ENCODE results near the gene DYNC2I2.

The DYNC2I2 gene

DNA sequence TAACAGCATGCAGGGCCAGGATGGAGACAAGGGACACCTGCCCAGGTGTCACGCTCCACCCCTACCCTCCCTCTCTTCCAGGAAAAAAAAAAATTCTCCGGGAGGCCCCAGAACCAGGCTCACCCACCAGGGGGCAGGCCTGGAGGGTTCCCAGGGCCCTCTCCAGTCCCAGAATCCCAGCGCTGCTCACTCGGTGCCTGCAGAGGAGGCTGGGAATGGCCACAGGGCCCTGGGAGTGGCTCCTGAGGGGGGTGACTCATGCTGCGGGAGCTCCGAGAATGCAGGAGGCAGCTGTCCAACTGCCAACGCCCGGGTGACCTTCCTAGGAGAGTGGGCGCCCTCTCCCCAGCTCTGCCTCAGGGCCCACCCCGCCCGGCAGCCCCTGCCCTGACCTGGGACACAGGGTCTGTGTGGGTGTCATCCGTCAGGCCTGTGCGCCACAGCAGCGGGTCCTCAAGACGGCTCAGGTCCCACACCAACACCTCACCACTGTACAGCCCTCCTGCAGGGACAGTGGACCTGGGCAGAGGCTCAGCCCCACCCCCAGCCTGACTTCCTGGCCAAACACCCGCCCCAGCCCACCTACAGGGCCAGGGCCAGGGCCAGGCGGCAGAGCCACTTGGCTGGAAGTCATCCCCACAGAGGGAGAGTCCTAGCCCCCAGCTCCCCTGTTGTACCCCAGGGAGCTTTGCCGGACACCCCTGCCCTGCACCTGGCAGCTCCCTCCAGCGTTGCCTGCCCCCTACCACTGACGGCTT lies 21.2 kb downstream of the DYNC2I2 start:
- peak in 1 of 2 experiments; percentile 54 for DNase-seq

DNA sequence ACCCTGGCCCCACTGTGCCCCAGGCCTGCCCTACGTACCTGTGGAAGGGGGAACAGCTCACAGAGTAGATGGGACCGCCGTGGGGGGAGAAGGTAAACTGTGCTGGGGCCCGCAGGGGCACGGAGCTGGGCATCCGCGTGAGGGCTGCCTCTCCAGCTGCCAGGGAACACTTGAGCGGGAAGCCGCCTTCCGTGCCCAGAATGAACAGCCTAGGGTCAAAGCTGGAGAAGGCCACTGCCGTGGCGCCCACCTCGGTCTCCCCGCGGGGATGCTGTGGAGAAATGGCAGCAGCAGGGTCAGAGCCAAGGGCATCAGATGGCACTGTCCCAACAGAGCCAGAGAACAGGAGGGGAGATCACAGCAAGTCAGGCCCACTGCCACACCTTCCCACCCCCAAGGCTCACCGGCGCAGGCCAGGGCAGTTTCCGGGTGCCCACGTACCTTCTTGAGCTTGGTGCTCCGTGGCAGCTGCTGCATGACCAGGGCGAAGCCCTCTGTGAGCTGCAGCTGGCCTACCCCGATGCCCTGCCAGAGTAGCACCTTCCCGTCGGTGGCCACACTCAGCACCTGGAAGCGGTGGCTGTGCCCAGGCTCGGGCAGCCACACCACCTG lies 21.9 kb downstream of the DYNC2I2 start:
- no peak for DNase-seq

DNA sequence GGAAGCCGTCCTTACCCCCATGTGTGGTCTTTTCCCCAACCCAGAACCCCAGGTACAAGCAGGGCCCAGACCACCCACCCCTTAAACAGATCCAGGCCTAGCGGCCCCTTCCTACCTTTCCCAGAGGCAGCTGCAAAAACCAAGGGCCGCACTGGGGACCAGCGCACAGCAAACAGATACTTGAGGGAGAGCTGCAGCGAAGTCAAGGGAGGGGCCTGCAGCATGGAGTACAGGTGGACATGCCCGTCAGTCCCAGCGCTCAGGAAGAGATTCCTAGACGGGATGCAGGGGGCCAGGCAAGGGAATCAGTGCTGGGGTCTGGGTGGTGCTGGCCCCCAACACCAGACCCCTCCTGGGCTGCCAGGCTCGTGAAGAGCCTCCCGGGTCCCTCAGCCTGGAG lies 22.5 kb downstream of the DYNC2I2 start:
- no peak for DNase-seq

- DNase-seq = no peak
These were observed 23.0 kb downstream of the DYNC2I2 start for GRCh38 chr9:128633601-128634000.

DNA sequence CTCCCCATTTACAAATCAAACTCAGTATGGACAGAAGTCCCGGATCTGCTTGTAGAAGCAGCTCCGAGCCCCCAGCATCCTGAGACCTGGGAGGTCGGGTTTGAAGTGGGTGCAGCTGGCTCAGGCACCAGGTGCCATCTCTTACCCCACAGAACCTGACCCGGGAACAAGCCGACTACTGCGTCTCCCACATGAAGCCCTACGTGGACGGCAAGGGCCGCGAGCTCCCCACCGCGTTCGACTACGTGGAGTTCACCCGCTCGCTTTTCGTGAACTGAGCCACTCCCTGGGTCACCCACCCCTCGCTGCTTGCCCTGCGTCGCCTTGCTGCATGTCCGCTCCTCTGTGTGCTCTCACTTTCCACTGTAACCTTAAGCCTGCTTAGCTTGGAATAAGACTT lies 23.6 kb downstream of the DYNC2I2 start:
- DNase-seq = no peak

GRCh38 chr9:128632486-128632885 lies 24.2 kb downstream of the DYNC2I2 start:
- no peak for DNase-seq

- no peak for DNase-seq
These were observed 24.6 kb downstream of the DYNC2I2 start for GRCh38 chr9:128632066-128632465.

- no peak for DNase-seq
These were observed 25.0 kb downstream of the DYNC2I2 start for GRCh38 chr9:128631636-128632035.

GRCh38 chr9:128629852-128630545 lies 26.6 kb downstream of the DYNC2I2 start:
- DNase-seq = no peak

DNA sequence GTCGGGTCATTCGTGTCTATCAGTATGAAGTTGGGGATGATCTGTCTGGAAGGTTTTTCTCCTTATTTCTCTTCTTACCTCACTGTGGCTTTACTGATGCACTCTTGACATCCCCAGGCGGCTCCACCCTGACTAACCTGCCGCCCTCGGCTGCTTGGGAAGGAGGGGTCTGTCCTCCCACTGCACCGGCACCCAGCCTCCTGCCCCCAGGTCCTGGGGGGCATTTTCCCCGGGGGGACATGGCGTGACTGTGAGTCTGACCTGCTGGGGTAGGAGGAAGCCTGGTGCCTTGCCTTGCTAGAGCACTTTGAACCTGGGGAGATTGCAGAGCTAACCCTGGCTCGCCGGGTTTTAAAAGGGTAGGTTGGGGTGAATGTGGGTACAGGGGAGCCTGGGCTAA lies 27.5 kb downstream of the DYNC2I2 start:
- DNase-seq = no peak

GRCh38 chr9:128628471-128629048 lies 28.1 kb downstream of the DYNC2I2 start:
- DNase-seq = no peak

DNA sequence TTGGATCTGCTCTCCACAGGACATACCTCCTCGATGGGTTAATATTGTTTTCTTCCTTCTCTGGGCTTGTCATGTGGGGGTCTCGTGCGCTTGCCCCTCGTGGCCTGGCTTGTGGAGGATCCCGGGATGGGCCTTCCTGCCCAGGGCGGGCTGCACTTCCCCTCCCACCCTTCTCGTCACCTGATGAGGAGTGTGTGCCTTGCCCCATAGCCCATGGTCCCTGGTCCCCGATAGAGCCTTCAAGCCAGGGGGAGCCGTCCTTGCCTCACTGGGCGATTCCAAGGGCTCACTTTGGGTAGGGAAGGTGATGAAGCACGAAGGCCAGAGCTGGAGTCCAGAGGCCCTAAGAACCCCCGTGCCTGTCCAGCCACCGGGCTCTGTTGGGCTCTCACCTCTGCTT lies 28.7 kb downstream of the DYNC2I2 start:
- DNase-seq = no peak

DNA sequence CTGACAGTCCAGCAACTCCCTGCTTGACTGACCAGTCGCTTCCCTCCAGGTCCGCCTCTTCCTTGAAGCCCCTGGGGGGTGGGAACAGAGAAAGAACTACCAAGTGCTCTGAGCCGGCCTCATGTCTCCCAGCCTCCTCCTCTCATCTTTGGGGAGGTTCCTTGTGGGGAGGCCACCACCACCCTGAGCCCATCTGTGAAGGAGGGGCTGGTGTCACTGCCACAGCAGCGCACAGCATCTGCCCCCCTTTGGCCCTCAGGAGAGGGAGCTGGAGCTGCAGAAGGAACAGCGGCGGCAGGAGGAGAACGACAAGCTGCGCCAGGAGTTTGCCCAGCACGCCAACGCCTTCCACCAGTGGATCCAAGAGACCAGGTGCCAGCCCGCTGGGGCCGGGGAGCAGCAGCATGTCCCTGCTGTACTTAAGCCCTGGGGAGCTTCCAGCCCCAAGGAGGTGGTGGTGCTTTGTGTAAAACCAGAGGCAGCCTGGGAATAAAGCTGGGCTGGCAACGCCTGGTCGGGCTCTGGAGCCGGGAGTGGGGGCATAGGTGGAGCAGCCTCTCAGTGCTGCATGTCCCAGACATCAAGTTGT lies 29.4 kb downstream of the DYNC2I2 start:
- no peak for DNase-seq

DNA sequence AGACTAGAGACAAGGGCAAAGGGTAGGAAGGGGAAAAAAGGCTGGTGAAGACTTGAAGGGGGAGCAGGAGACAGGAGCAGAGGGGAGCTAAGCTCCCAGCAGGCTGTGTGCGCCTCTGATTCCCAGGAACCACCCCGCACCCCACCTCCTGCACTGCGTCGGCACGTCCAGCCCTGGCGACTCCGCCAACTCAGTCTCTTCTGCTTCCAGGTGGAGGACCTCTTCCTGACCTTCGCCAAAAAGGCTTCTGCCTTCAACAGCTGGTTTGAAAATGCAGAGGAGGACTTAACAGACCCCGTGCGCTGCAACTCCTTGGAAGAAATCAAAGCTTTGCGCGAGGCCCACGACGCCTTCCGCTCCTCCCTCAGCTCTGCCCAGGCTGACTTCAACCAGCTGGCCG lies 30.5 kb downstream of the DYNC2I2 start:
- no peak for DNase-seq

DNA sequence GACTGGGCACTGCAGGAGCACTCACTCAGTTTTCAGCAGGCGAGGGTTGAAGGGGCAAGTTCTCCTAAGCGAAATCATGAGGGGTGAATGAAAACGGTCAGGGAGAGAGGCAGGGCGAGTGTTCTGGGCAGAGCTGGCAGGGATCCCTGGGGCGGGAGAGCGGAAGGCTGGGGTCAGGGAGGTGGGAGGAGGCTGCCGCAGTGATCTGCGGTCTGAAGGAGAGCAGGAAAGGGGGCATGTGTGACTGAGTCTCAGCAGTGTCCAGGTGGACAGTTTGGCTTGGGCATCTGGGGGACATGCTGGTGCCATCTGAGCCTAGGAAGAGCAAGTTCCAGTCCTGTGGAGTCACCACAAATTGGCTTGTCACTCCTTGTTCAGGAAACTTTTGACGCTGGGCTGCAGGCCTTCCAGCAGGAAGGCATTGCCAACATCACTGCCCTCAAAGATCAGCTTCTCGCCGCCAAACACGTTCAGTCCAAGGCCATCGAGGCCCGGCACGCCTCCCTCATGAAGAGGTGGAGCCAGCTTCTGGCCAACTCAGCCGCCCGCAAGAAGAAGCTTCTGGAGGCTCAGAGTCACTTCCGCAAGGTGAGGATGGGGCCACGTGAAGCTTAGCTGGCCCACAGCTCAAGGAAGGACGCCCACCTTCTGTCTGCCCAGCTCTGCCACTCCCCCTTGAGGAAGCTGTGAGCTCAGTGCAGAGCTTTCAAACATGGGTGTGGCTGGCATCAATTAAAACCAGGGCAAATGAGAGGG lies 31.1 kb downstream of the DYNC2I2 start:
- no peak for DNase-seq

GRCh38 chr9:128624566-128624965 lies 32.1 kb downstream of the DYNC2I2 start:
- DNase-seq = no peak

DNA sequence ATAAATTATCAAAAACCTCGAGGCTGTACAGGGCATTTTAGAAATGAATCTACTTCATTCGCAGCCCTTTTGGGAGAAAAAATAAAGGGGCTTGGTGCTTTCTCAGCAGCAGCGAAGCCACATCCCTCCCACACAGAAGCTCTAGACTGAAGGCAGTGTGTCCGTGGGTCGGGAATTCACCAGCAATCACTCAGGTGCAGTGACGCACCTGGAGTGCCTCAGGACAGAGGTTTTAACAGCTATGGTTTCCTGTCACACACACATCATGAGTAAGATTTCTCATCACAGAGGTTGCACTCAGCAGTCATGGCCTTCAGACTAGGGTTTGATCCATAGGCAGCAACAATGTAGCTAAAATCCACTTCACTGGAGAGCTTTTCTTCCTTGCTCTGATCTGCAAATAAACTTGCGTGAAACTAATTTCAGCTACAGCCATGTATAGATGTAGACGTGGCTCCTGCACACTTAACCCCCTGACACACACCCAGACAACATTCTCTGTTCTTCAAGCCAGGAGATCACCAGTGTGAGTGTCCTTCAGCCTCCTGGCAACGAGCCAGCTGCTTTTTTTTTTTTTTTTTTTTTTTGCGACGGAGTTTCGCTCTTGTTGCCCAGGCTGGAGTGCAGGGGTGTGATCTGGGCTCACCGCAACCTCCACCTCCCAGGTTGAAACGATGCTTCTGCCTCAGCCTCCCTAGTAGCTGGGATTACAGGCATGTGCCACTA lies 34.8 kb downstream of the DYNC2I2 start:
- DNase-seq = no peak

DNA sequence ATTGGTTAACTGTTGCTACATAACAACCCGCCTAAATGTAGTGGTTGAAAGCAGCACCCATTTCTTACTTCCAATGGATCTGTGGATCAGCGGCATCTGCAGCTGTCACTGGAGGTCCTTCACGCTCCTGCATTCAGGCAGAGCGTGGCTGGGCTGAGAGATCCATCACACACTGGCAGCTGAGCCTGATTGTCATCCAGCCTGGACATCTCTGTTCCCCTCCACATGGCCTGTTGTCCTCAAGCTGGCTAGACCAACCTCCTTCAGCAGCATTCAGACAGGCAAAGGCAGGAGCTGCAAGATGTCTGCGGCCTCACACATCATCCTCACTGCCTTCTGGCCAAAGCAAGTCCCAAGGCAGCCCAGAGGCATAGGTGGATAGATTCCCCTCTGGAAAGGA lies 36.9 kb downstream of the DYNC2I2 start:
- no peak for DNase-seq

DNA sequence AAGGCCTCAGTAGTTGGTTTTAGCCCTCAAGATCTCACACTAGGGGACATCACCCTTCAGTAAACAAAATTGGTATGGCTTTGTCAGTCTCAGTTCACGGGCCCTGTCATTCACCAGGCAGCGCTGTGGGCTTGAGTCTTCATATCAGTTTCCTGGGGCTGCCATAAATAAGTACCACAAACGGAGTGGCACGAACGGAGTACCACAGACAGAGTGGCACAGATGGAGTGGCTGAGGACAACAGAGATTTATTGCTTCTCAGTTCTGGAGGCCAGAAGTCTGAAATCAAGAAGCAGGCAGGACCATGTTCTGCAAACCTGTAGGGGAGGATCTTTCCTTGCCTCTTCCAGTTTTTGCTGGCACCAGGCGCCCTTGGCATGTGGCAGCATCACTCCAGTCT lies 37.5 kb downstream of the DYNC2I2 start:
- no peak for DNase-seq

GRCh38 chr9:128617943-128618342 lies 38.7 kb downstream of the DYNC2I2 start:
- no peak for DNase-seq

DNA sequence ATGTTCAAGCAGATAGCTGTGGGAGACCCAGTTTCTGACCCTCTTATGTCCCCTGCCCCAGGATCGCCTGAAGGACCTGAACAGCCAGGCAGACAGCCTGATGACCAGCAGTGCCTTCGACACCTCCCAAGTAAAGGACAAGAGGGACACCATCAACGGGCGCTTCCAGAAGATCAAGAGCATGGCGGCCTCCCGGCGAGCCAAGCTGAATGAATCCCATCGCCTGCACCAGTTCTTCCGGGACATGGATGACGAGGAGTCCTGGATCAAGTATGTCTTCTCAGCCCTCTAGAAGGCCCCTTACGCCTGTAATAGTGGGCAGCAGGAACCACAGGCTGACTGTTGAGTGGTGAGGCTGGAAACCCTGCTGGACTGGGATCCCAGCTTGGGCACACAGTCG lies 41.1 kb downstream of the DYNC2I2 start:
- no peak for DNase-seq

GRCh38 chr9:128614728-128615127 lies 41.9 kb downstream of the DYNC2I2 start:
- no peak for DNase-seq
